IMR-90 (cell line): ENCODE measurements around the gene MEDAG.

ENCODE experiments used
- CEBPB ChIP-seq: IDR thresholded peaks from 2 replicates; pipeline ENCODE4 v1.6.1; 2012; ENCODE audit warnings: low read depth, low read length, improper control_type of control experiment
- CTCF ChIP-seq: conservative IDR thresholded peaks from 2 replicates; pipeline ENCODE4 v1.5.1; 2012; ENCODE audit warnings: mild to moderate bottlenecking, low read depth, low read length, improper control_type of control experiment
- MAFK ChIP-seq: IDR thresholded peaks from 2 replicates; pipeline ENCODE4 v1.6.1; 2012; ENCODE audit warnings: low read depth, low read length, improper control_type of control experiment

- TF ChIP-seq CTCF (no peak), CEBPB (no peak), MAFK (no peak)
Measured at GRCh38 chr13:30868799-30869470, 37.1 kb upstream of the MEDAG start.
